Measurements from ENCODE around the gene CNDP2.
"Not testable (repeated sequence)": the region's sequence is repeated elsewhere in the genome, so short reads cannot be mapped to it uniquely, and the experiment has no call there.

Gene CNDP2

DNA sequence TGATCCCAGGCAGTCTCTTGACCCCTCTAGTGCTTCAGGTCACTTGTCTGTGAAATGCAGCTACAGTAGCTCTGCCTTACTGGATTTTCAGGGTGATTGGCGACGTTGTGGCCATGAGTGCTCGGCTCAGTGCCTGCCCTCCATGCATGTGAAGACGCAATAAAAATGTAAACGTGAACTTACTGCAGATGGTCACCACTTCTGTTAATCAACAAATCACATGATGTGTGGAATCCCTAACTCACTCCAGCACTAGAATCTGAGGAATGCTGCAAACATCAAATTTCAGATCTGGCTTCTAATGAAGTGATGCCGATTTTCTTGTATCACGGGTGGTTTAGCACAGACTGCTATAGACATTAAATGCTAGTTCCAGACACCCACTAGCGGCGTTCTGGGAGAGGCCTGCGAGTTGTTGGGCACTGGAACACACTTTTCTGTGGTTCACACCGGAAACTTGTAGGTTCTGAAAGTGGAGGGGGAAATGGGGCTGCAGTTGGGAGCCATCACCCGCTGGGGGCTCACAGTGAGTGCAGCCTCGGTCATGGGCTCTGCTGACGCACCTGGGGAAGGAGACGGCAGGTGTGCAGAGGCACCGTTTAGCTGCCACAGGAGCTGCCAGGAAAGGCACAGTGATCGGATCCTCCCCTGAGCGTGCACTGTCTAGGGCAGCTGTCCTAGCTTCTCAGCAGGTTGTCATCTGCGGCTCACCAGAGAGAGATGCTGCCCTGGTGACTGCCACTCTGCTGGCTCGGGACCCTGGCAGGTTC, 44.7 kb downstream of the CNDP2 start:
- no peak for DNase-seq

- DNase-seq: no peak
Measured at GRCh38 chr18:74541703-74542555, 45.8 kb downstream of the CNDP2 start.

DNA sequence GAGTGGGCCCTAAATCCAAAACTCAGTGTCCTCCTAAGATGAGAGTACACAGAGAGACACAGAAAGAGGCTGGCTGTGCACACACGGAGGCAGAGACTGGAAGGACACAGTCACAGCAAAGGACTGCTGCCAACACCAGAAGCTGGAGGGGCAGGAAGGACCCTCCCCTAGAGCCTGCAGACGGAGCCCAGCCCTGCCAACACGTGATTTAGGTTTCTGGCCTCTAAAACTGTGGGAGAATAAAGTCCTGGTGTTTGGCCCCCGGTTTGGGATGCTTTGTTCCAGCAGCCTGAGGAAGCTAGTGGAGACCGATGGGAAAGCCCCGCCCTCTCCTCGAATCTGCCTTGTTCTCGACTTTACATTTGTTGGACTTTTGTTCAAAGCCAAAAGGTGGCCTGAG, 48.7 kb downstream of the CNDP2 start:
- no peak for DNase-seq

DNA sequence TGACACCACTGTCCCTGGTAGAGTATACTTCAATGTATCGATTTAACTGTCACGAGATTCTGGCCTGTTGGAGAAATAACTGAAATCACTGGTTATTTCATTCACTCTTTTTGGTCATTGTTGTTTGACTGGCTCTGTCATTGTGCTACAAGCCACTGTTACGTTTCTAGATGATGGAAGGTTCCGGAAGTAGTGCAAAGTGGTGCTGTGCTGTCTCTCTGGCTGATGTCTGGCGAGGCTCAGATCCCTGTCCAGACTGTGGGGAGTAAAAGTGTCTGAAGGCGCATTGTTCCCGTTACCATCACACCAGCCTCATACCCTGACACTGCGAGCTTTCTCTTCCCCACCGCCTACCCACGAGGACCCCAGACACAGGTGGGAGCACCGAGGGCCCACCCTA, 49.8 kb downstream of the CNDP2 start:
- DNase-seq: no peak

DNA sequence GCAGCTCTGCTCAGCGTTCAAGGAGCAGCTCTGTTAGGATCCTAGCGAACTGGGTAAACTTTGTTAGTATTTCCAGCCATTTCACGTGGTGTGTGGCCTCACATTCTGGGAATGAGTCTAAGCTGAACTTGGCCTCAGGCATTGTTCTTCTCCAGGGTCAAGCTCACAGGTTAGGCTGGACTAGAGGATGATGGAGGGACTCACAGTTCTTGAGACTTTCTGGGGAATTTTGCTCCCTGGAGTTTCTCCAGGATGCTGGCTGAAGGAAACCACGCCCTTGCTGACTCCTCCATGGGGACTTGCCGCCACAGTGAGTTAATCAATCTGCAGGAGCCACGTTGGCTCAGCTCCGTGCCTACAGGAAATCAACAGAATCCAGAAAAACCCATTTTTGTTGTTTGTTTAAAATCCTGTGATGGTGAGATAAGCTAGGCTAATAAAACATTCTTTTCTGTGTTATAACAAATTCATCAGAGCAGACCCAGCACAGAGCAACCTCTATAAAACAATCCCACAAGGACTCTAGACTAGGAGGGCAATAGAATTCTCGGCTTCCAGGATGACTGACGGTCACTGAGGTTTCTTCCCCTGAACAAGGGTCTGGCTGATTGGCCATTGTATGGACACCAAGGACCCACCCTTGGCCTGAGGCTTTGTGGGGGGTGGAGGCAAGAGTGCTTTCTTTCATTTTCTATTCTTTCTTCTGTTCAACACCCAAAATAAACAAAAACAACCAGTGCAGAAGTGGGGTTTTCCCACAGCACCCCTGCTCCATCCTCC, 50.8 kb downstream of the CNDP2 start:
- no peak for DNase-seq

GRCh38 chr18:74547860-74548259, 51.7 kb downstream of the CNDP2 start:
- DNase-seq: no peak

- no peak for DNase-seq
Measured at GRCh38 chr18:74549591-74550104, 53.5 kb downstream of the CNDP2 start.

GRCh38 chr18:74550886-74551285, 54.7 kb downstream of the CNDP2 start:
- DNase-seq: no peak

- no peak for DNase-seq
Measured at GRCh38 chr18:74551452-74551851, 55.3 kb downstream of the CNDP2 start.

DNA sequence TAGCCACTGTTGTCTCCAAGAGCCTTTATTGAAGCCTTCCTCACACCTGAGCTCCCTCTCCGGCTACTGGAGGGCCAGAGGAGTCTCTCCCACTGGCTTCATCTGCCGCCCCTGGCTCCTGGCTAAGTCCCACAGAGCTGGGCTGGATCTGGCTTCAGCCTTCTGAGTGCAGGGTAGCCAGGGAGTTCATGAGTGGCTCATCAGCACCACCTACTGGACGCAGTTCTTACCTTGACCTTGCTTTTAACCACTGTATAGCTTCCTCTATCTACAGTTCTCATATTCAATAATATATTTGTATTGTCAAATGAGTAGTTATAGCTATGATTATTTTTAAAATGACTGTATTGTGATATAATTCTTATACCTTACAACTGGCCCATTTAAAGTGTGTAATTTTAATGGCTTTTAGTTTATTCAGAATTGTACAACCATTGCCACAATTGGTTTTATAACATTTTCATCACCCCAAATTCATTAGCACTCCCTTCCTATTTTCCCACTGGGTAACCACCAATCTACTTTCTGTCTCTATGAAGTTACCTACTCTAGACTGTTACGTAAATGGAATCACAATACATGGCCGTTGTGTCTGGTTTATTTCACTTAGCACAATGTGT, 55.9 kb downstream of the CNDP2 start:
- peak; percentile 30 to 81 for DNase-seq

- no peak for DNase-seq
Measured at GRCh38 chr18:74556126-74556525, 60.0 kb downstream of the CNDP2 start.

DNA sequence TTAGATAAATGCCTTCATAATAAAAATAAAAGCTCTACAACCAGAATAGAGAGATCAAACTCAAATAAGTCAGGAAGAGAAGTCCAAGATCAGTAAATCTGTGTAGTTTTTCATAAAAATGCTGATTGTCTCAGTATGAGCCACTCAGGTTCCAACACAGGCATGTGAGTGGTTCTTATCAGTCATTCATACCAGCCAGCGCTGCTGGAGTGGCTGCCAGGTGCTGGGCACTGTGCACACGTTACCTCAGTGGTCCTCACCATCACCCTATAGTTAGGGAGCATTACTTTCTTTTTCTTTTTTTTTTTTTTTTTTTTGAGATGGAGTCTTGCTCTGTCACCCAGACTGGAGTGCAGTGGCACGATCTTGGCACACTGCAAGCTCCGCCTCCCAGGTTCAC, 61.9 kb downstream of the CNDP2 start:
- no peak for DNase-seq

- DNase-seq: no peak
Measured at GRCh38 chr18:74562131-74562730, 66.1 kb downstream of the CNDP2 start.

DNA sequence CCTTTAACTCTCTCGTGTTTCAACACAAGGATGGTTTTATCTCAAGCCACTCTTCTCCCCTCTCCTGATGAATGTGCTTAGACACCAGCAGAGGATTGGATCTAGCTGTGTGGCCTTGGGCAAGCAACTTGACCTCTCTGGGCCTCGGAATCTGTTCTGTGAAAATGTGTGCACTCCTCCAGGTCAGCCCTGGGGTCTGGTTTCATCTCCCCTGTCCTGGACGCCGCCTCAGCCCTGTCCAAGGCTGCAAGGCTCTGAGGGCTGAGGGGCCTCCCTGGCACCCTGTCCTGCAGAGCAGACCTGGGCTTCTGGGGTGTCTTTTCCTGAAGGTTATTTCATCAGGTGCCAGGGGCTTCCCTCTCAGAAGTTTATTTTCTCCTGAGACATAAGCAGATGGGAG, 66.6 kb downstream of the CNDP2 start:
- DNase-seq: no peak

- no peak for DNase-seq
Measured at GRCh38 chr18:74563999-74564398, 67.8 kb downstream of the CNDP2 start.

DNA sequence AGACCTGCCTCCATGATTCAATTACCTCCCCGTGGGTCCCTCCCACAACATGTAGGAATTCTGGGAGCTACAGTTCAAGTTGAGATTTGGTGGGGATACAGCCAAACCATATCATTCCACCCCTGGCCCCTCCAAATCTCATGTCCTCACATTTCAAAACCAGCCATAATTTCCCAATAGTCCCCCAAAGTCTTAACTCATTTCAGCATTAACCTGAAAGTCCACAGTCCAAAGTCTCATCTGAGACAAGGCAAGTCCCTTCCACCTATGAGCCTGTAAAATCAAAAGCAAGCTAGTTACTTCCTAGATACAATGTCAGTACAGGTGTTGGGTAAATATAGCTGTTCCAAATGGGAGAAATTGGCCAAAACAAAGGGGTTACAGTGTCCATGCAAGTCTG, 69.0 kb downstream of the CNDP2 start:
- DNase-seq: not testable (repeated sequence)

- not testable (repeated sequence) for DNase-seq
Measured at GRCh38 chr18:74565993-74566392, 69.8 kb downstream of the CNDP2 start.

- DNase-seq: no peak
Measured at GRCh38 chr18:74567822-74568221, 71.7 kb downstream of the CNDP2 start.

- DNase-seq: no peak
Measured at GRCh38 chr18:74569401-74569800, 73.2 kb downstream of the CNDP2 start.

- no peak for DNase-seq
Measured at GRCh38 chr18:74570266-74570665, 74.1 kb downstream of the CNDP2 start.

- no peak for DNase-seq
Measured at GRCh38 chr18:74571895-74572680, 75.9 kb downstream of the CNDP2 start.

Data from NCI-H524 (cell line).